HCT116 (cell line): ENCODE results near the gene SEC23A. TPM values are rescaled to one million over a fixed set of nuclear protein-coding genes. Genes with fewer than 3 reads are reported as not detected.
"Not testable (repeated sequence)": the region's sequence is repeated elsewhere in the genome, so short reads cannot be mapped to it uniquely, and the experiment has no call there.

Source experiments
- ATAC-seq: fragments of 200-7000 bp; cut with Tn5 transposase; 2 replicates; pipeline ENCODE4 v1.9.1; 2020; ENCODE audit warnings: mild to moderate bottlenecking, moderate library complexity
- BruUV-seq: library from RNA; stranded (reverse); fragments of 400-500 nt; replicated peaks from 2 replicates; lab custom pipeline; 2021; lab: Mats Ljungman, UMichigan
- CTCF ChIA-PET: fragments of 300-600 bp; sonication (Branson Sonifier 250); formaldehyde crosslinking; loops from one replicate; lab custom pipeline; 2021; ENCODE audit warnings: antibody characterized with exemption; lab: Charles Lee
- POLR2A ChIA-PET: fragments of 300-600, 350-600 bp; sonication (Branson Sonifier 250); formaldehyde crosslinking; loops from one replicate; lab custom pipeline; 2021; ENCODE audit warnings: antibody characterized with exemption; lab: Charles Lee
- RAD21 ChIA-PET, 2 experiments: fragments of 300-600 bp; sonication (Branson Sonifier 250); formaldehyde crosslinking; loops; one replicate each; lab custom pipeline; 2023; ENCODE audit warnings: low total read pairs in 2 of 2; ENCODE audit not compliant: uncharacterized antibody in 2 of 2, unreplicated experiment in 2 of 2, low non-redundant PET in 1 of 2; lab: Charles Lee
- DNase-seq: peaks from one replicate; pipeline ENCODE4 v3.0.0-alpha.2; 2010; ENCODE audit warnings: low read depth, low spot score
- H2AFZ ChIP-seq: fragments of 200-600 bp; shearing (Covaris generic), sonication (generic); 2 replicates; pipeline ENCODE4 v1.6.1; 2017; ENCODE audit warnings: low read depth, mixed run types, mixed read lengths, antibody characterized with exemption, low read length; ENCODE audit not compliant: poor library complexity, severe bottlenecking
- H3K27ac ChIP-seq: 2 replicates; pipeline ENCODE4 v1.5.1; 2012; ENCODE audit warnings: low read depth, low read length
- H3K27me3 ChIP-seq: fragments of 200-600 bp; sonication (generic); 2 replicates; pipeline ENCODE4 v1.6.1; 2016; ENCODE audit warnings: mixed run types, low read length, mixed read lengths; ENCODE audit not compliant: insufficient read depth
- H3K36me3 ChIP-seq, 2 experiments: fragments of 200-500 bp in 1 of 2; fragments of 200-600 bp in 1 of 2; sonication (Bioruptor generic) in 1 of 2; sonication (generic) in 1 of 2; 2 replicates each; pipeline versions ENCODE4 v1.5.1 to v1.6.1; 2014 to 2016; ENCODE audit warnings: low read length in 2 of 2, inconsistent platforms in 1 of 2, mixed read lengths in 1 of 2, mixed run types in 1 of 2; ENCODE audit not compliant: insufficient read depth in 2 of 2, control insufficient read depth in 1 of 2
- H3K4me1 ChIP-seq, 2 experiments: fragments of 200-600 bp in 1 of 2; sonication (generic) in 1 of 2; 2 replicates each; pipeline versions ENCODE4 v1.5.1 to v1.6.1; 2012 to 2017; ENCODE audit warnings: low read length in 2 of 2, inconsistent platforms in 1 of 2, mild to moderate bottlenecking in 1 of 2, mixed read lengths in 1 of 2, mixed run types in 1 of 2, moderate library complexity in 1 of 2; ENCODE audit not compliant: insufficient read depth in 2 of 2, control insufficient read depth in 1 of 2
- H3K4me2 ChIP-seq: fragments of 200-600 bp; sonication (generic); 2 replicates; pipeline ENCODE4 v1.6.1; 2017; ENCODE audit warnings: mixed run types, low read length, mixed read lengths
- H3K4me3 ChIP-seq, 2 experiments: fragments of 200-600 bp in 1 of 2; sonication (generic) in 1 of 2; replicated peaks in 1 of 2; 2 replicates each; pipeline ENCODE4 v1.5.1; 2011 to 2016; ENCODE audit warnings: low read length in 2 of 2, control low read depth in 1 of 2, low read depth in 1 of 2, mild to moderate bottlenecking in 1 of 2, mixed read lengths in 1 of 2, mixed run types in 1 of 2
- H3K79me2 ChIP-seq: fragments of 200-600 bp; sonication (generic); 2 replicates; pipeline ENCODE4 v1.6.1; 2017; ENCODE audit warnings: mild to moderate bottlenecking, mixed run types, low read length, moderate library complexity, mixed read lengths; ENCODE audit not compliant: insufficient read depth
- H3K9ac ChIP-seq: fragments of 200-600 bp; sonication (generic); 2 replicates; pipeline ENCODE4 v1.6.1; 2016; ENCODE audit warnings: low read length, mixed read lengths
- H3K9me2 ChIP-seq: fragments of 200-600 bp; sonication (generic), shearing (Covaris generic); 2 replicates; pipeline ENCODE4 v1.6.1; 2017; ENCODE audit warnings: mixed run types, mild to moderate bottlenecking, moderate library complexity; ENCODE audit not compliant: insufficient read depth
- H3K9me3 ChIP-seq, 2 experiments: fragments of 200-500 bp in 1 of 2; fragments of 200-600 bp in 1 of 2; sonication (Bioruptor generic) in 1 of 2; sonication (generic) in 1 of 2; 2 replicates each; pipeline ENCODE4 v1.6.1; 2014 to 2017; ENCODE audit warnings: low read length in 2 of 2, mixed read lengths in 2 of 2, inconsistent platforms in 1 of 2, low read depth in 1 of 2, mild to moderate bottlenecking in 1 of 2, mixed run types in 1 of 2, moderate library complexity in 1 of 2; ENCODE audit not compliant: control insufficient read depth in 1 of 2, insufficient read depth in 1 of 2
- H4K20me1 ChIP-seq: fragments of 200-600 bp; sonication (generic), shearing (Covaris generic); 2 replicates; pipeline ENCODE4 v1.6.1; 2017; ENCODE audit warnings: mixed run types, mild to moderate bottlenecking, moderate library complexity; ENCODE audit not compliant: insufficient read depth
- ZFX ChIP-seq: fragments of 450-650 bp; IDR thresholded peaks from 2 replicates; pipeline ENCODE4 v1.6.1; 2017
- intact Hi-C: fragments of 100-400 bp; cut with micrococcal nuclease; formaldehyde crosslinking; loops from 2 replicates; pipeline ENCODE4 v1.10.0; 2022
- total RNA-seq: library from RNA; stranded (reverse); gene quantifications from one replicate; pipeline ENCODE4 v1.2.1, GENCODE V29; 2021; ENCODE audit not compliant: unreplicated experiment

Gene SEC23A
- total RNA-seq, 1 experiment from 2014 or later: 81.7 TPM

GRCh38 chr14:39014460-39014859 is 88.6 kb downstream of the SEC23A start:
- H4K20me1 ChIP-seq: 0 out of 2 replicates have a peak, but pooled peaks cover 3% of the 10 kb centered on the region
- no peak for DNase-seq
- ATAC-seq: no peak
- POLR2A ChIA-PET: no interaction called here
- H3K36me3 ChIP-seq: no peaks in the 10 kb centered on the region
- no peaks in the 10 kb centered on the region for H3K9me3 ChIP-seq
- CTCF ChIA-PET: interaction anchor here (1.1 to 2.7 kb wide), 4 partner anchors 20 to 1304 kb away, joined by 3 to 17 read pairs (median 10); no protein-coding TSS in a partner anchor
- H3K27me3 ChIP-seq: no peaks in the 10 kb centered on the region
- no peaks in the 10 kb centered on the region for H3K4me1 ChIP-seq
- no peak overlapping the region for H2AFZ ChIP-seq
- no peaks in the 10 kb centered on the region for H3K9me2 ChIP-seq
- H3K9ac ChIP-seq: no peak overlapping the region
- H3K4me3 ChIP-seq: no peak overlapping the region
- RAD21 ChIA-PET: interaction anchor here in 1 of 2 experiments (0.7 kb wide), 1 partner anchor 293 kb away, joined by 4 read pairs; no protein-coding TSS in a partner anchor
- no peak for TF ChIP-seq ZFX
- TF ChIP-seq, all 23 proteins: peak for 0
- BruUV-seq: no TSS peak
- Histone ChIP-seq H3K79me2 (no peaks in the 10 kb centered on the region), H3K4me2 (no peak overlapping the region), H3K27ac (no peak overlapping the region)
- intact Hi-C loops: loop anchor here (2.0 to 10.0 kb wide), 3 partner anchors 148 to 1110 kb away; no protein-coding TSS in a partner anchor

DNA sequence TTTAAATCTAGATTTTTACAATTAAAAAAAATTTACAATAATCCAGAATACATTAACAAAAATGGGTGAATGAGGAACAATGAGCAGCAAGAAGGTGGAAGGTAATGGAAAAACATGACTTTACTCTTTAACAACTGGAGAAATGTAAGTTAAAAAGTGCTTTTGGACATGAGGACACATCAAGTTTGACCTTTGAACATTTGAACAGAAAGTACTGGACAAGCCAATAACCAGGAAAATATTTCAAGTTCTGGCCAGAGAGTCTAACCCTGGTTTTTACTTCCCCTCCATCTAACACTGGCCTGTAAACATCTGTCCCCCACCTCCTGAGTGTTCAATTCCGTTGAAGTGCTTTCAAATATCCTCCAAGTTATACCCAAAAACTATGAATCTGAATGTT is 94.1 kb downstream of the SEC23A start:
- POLR2A ChIA-PET, H3K36me3 ChIP-seq, ATAC-seq, H3K4me3 ChIP-seq, H3K9me2 ChIP-seq, BruUV-seq, RAD21 ChIA-PET, H3K4me2 ChIP-seq, intact Hi-C loops, H3K27ac ChIP-seq, H3K9me3 ChIP-seq, CTCF ChIA-PET, H3K79me2 ChIP-seq, H3K27me3 ChIP-seq, DNase-seq, H3K9ac ChIP-seq, H2AFZ ChIP-seq, H3K4me1 ChIP-seq, H4K20me1 ChIP-seq: not testable (repeated sequence)
